WTC11 (cell line): ENCODE measurements around the gene TNIP1.

Experiments used
- CTCF ChIP-seq: fragments of 200-600 bp; IDR thresholded peaks from 2 replicates; pipeline ENCODE4 v1.8.0; 2022; ENCODE audit warnings: antibody characterized with exemption
- JUN ChIP-seq: sonication (generic); formaldehyde crosslinking; IDR thresholded peaks from 2 replicates; pipeline ENCODE4 v1.8.0; 2023; ENCODE audit warnings: mild to moderate bottlenecking, missing genetic modification reagents
- MAX ChIP-seq: sonication (generic); formaldehyde crosslinking; IDR thresholded peaks from 2 replicates; pipeline ENCODE4 v1.8.0; 2022; ENCODE audit warnings: mild to moderate bottlenecking, missing genetic modification reagents
- NR3C1 ChIP-seq: sonication (generic); formaldehyde crosslinking; conservative IDR thresholded peaks from 2 replicates; pipeline ENCODE4 v1.8.1; 2023; ENCODE audit warnings: low read depth, mild to moderate bottlenecking, missing genetic modification reagents
- ZBTB43 ChIP-seq: sonication (generic); formaldehyde crosslinking; IDR thresholded peaks from 2 replicates; pipeline ENCODE4 v1.8.1; 2023; ENCODE audit warnings: mild to moderate bottlenecking, missing genetic modification reagents

- TF ChIP-seq ZBTB43 (CRISPR knock-in tag) (no peak), CTCF (no peak), NR3C1 (CRISPR knock-in tag) (no peak), JUN (CRISPR knock-in tag) (no peak), MAX (CRISPR knock-in tag) (no peak)
Observed at GRCh38 chr5:151123897-151124751, 43.3 kb upstream of the TNIP1 start.
